Activated T-helper 1 cell treated with anti-CD3 and anti-CD28 coated beads, Interleukin-2, amount 50 U/mL, for 16 hours (primary cell): ENCODE data around the gene CNOT11.
"Not testable (repeated sequence)": the region's sequence is repeated elsewhere in the genome, so short reads cannot be mapped to it uniquely, and the experiment has no call there.

Experiments used
- DNase-seq, 2 donors: peaks; one replicate each; pipeline ENCODE4 v3.0.0-alpha.2; 2020; ENCODE audit warnings: low read depth in 1 of 2, low spot score in 1 of 2

Gene CNOT11

GRCh38 chr2:101252408-101253012 is at the start of gene CNOT11:
Gene CNOT11 (plus strand): TSS chr2:101252886. CDS start chr2:101252965, 79 bp downstream.
- peak; percentile 99 for DNase-seq

GRCh38 chr2:101204400-101205115 is 48.1 kb upstream of the CNOT11 start:
- DNase-seq: no peak

GRCh38 chr2:101205521-101206479 is 46.9 kb upstream of the CNOT11 start:
- no peak for DNase-seq

- DNase-seq: no peak
Observed at GRCh38 chr2:101208830-101209229, 43.9 kb upstream of the CNOT11 start.

GRCh38 chr2:101219246-101219645 is 33.4 kb upstream of the CNOT11 start:
- DNase-seq: no peak

- not testable (repeated sequence) for DNase-seq
Observed at GRCh38 chr2:101220091-101220490, 32.6 kb upstream of the CNOT11 start.

GRCh38 chr2:101223814-101224231 is 28.9 kb upstream of the CNOT11 start:
- DNase-seq: peak in 1 of 2 donors; percentile 3

GRCh38 chr2:101230541-101231001 is 22.1 kb upstream of the CNOT11 start:
- no peak for DNase-seq

GRCh38 chr2:101231240-101231639 is 21.4 kb upstream of the CNOT11 start:
- DNase-seq: no peak

GRCh38 chr2:101231937-101232730 is 20.6 kb upstream of the CNOT11 start:
- DNase-seq: no peak

GRCh38 chr2:101232770-101233169 is 19.9 kb upstream of the CNOT11 start:
- DNase-seq: no peak

GRCh38 chr2:101234169-101234938 is 18.3 kb upstream of the CNOT11 start:
- DNase-seq: no peak

GRCh38 chr2:101235956-101236355 is 16.7 kb upstream of the CNOT11 start:
- not testable (repeated sequence) for DNase-seq

GRCh38 chr2:101237944-101238343 is 14.7 kb upstream of the CNOT11 start:
- DNase-seq: not testable (repeated sequence)

GRCh38 chr2:101238930-101239759 is 13.5 kb upstream of the CNOT11 start:
- no peak for DNase-seq

- DNase-seq: not testable (repeated sequence)
Observed at GRCh38 chr2:101239760-101240118, 12.9 kb upstream of the CNOT11 start.

- not testable (repeated sequence) for DNase-seq
Observed at GRCh38 chr2:101240694-101241093, 12.0 kb upstream of the CNOT11 start.

- no peak for DNase-seq
Observed at GRCh38 chr2:101241158-101241557, 11.5 kb upstream of the CNOT11 start.

GRCh38 chr2:101244373-101244772 is 8.3 kb upstream of the CNOT11 start:
- not testable (repeated sequence) for DNase-seq
